Stomach (tissue), 9 donors: ENCODE measurements around the gene PGA3. TPM values are rescaled to one million over a fixed set of nuclear protein-coding genes. Genes with fewer than 3 reads are reported as not detected.

Experiments
- DNase-seq, 2 donors: peaks; one replicate each; pipeline versions ENCODE4 v3.0.0 to v3.0.0-alpha.2; 2013 to 2019
- H3K27ac ChIP-seq, 5 donors: fragments of 200-600 bp in 4 of 5; sonication (generic) in 4 of 5; one replicate each; pipeline ENCODE4 v1.5.1; 2013 to 2019; ENCODE audit warnings: mild to moderate bottlenecking in 1 of 5, moderate library complexity in 1 of 5
- H3K27me3 ChIP-seq, 3 donors: fragments of 200-600 bp; sonication (generic); one replicate each; pipeline ENCODE4 v1.5.1; 2017 to 2019; ENCODE audit warnings: mixed run types in 1 of 3
- H3K36me3 ChIP-seq, 4 donors: fragments of 200-600 bp; sonication (generic); 1 replicate in 3 of 4; 2 replicates in 1 of 4; pipeline ENCODE4 v1.5.1; 2016 to 2019
- H3K4me1 ChIP-seq, 4 donors: fragments of 200-600 bp; sonication (generic); one replicate each; pipeline ENCODE4 v1.5.1; 2016 to 2019
- H3K4me3 ChIP-seq, 4 donors: fragments of 200-600 bp; sonication (generic) in 3 of 4; one replicate each; pipeline ENCODE4 v1.5.1; 2016 to 2019; ENCODE audit warnings: mild to moderate bottlenecking in 1 of 4
- H3K9me3 ChIP-seq, 4 donors: fragments of 200-600 bp; sonication (generic); one replicate each; pipeline ENCODE4 v1.5.1; 2016 to 2019
- EP300 ChIP-seq: sonication (generic); formaldehyde crosslinking; IDR thresholded peaks from one replicate; pipeline ENCODE4 v1.6.1; 2017; ENCODE audit warnings: antibody characterized with exemption
- POLR2A ChIP-seq, 4 donors: fragments of 450-650 bp; IDR thresholded peaks; one replicate each; pipeline ENCODE4 v1.6.1; 2016; ENCODE audit warnings: antibody characterized with exemption in 4 of 4, control low read depth in 2 of 4, mild to moderate bottlenecking in 1 of 4, moderate library complexity in 1 of 4
- POLR2AphosphoS5 ChIP-seq, 3 donors: sonication (generic); formaldehyde crosslinking; IDR thresholded peaks; one replicate each; pipeline ENCODE4 v1.6.1; 2016; ENCODE audit warnings: antibody characterized with exemption in 3 of 3
- WGBS, 5 donors: extraction: QIAGEN DNeasy Blood & Tissue Kit in 3 of 5; methylation state at CpG; one replicate each; pipeline versions ENCODE4 v1.1.5 to v1.1.7; 2013 to 2018; 5-methylcytosine and 5-hydroxymethylcytosine counted together
- intact Hi-C: fragments of 100-400 bp; cut with DNase I; formaldehyde crosslinking; loops from one replicate; pipeline ENCODE4 v1.15.1; 2023; ENCODE audit warnings: low total_unique reads
- polyA plus RNA-seq, 3 donors: library from polyadenylated mRNA; stranded (reverse); fragments of 200-250 nt; gene quantifications; one replicate each; pipeline ENCODE4 v1.2.3, GENCODE V29; 2013
- total RNA-seq, 5 donors: library from RNA; depleted of rRNA; stranded (reverse); fragments of >200 nt; gene quantifications; one replicate each; pipeline versions ENCODE4 v1.1.0 to v1.2.3, GENCODE V29; 2014 to 2016
- TF ChIP-seq, protein P1 (sequence below), 7 experiments: fragments of 450-650 bp in 4 of 7; fragments of 200-600 bp in 3 of 7; sonication (generic) in 3 of 7; IDR thresholded peaks; one replicate each; pipeline ENCODE4 v1.5.1; 2016 to 2019; ENCODE audit warnings: antibody characterized with exemption in 7 of 7, control low read depth in 2 of 7, mild to moderate bottlenecking in 1 of 7
- donor health status: healthy with polysubstance abuse.
- donor health status: Bipolar disorder and iron deficiency.
- donor health status: healthy.

Gene PGA3
- total and polyA plus RNA-seq, 8 donors, result 367 to 73,485 (median 18,470) TPM

DNA sequence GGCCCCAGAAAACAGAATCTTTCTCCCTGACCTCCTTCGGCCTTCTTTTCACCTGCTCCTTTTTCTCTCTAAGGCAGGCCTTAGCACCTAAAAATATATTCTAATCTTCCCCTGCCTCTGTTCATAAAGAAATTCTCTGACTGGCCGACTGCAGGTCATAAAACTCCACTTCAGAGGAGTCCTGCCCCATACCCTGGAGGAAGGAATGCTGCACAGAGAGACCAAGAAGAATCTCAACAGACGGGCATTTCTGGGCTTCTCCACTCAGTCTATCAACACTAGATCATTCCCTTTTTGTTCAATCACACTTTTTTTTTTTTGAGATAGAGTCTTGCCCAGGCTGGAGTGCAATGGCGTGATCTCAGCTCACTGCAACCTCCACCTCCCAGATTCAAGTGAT is 19.7 kb upstream of the PGA3 start:
- intact Hi-C loops, result no loop called here
- no peak for TF ChIP-seq POLR2AphosphoS5 (IDR thresholded peaks at IDR 0.05)
- TF ChIP-seq POLR2A (IDR thresholded peaks at IDR 0.05), result no peak
- TF ChIP-seq, protein P1, sequence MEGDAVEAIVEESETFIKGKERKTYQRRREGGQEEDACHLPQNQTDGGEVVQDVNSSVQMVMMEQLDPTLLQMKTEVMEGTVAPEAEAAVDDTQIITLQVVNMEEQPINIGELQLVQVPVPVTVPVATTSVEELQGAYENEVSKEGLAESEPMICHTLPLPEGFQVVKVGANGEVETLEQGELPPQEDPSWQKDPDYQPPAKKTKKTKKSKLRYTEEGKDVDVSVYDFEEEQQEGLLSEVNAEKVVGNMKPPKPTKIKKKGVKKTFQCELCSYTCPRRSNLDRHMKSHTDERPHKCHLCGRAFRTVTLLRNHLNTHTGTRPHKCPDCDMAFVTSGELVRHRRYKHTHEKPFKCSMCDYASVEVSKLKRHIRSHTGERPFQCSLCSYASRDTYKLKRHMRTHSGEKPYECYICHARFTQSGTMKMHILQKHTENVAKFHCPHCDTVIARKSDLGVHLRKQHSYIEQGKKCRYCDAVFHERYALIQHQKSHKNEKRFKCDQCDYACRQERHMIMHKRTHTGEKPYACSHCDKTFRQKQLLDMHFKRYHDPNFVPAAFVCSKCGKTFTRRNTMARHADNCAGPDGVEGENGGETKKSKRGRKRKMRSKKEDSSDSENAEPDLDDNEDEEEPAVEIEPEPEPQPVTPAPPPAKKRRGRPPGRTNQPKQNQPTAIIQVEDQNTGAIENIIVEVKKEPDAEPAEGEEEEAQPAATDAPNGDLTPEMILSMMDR (IDR thresholded peaks at IDR 0.05), result no peak
- no peak for TF ChIP-seq EP300
- WGBS, 5 donors, result 67 to 88% (median 78%) methylated on average over 4 of the region's 4 CpGs
- Histone ChIP-seq H3K9me3 (no peaks in the 10 kb centered on the region), H3K36me3 (no peaks in the 10 kb centered on the region), H3K27me3 (no peaks in the 10 kb centered on the region), H3K4me3 (no peak overlapping the region), H3K4me1 (peaks cover 0 to 5% (median 2%) of the 10 kb centered on the region in 4 donors), H3K27ac (no peak overlapping the region)
- DNase-seq, result no peak

DNA sequence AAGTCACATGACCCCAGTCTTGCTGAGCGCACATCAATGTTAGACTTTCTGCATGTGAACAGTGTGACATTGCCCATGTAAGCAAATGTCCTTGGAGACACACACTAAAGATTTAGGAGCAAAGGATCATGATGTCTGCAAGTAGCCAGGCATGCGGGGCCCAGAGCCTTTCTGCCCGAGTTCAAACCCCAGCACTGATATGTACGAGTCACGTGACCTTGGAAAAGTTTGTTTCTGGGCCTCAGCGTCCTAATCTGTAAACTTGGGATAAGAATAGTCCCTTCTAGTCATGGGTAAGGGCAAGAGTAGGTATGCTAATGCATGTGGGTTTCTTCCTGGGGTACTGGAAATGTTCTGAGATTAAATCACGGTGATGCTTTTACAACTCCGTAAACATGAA is 16.8 kb upstream of the PGA3 start:
- no peaks in the 10 kb centered on the region for H3K36me3 ChIP-seq
- intact Hi-C loops, result loop anchor here (2.0 kb wide), 1 partner anchor 58 kb away; no protein-coding TSS in a partner anchor
- peaks cover 0 to 5% (median 2%) of the 10 kb centered on the region in 4 donors for H3K4me1 ChIP-seq
- DNase-seq, result no peak
- no peak overlapping the region for H3K27ac ChIP-seq
- TF ChIP-seq EP300 (no peak), POLR2AphosphoS5 (IDR thresholded peaks at IDR 0.05) (no peak), POLR2A (IDR thresholded peaks at IDR 0.05) (no peak)
- TF ChIP-seq, protein P1 (IDR thresholded peaks at IDR 0.05), result no peak
- 71 to 79% (median 77%) methylated on average over 8 of the region's 8 CpGs for WGBS, 5 donors
- H3K9me3 ChIP-seq, result no peaks in the 10 kb centered on the region
- no peaks in the 10 kb centered on the region for H3K27me3 ChIP-seq
- H3K4me3 ChIP-seq, result no peak overlapping the region

DNA sequence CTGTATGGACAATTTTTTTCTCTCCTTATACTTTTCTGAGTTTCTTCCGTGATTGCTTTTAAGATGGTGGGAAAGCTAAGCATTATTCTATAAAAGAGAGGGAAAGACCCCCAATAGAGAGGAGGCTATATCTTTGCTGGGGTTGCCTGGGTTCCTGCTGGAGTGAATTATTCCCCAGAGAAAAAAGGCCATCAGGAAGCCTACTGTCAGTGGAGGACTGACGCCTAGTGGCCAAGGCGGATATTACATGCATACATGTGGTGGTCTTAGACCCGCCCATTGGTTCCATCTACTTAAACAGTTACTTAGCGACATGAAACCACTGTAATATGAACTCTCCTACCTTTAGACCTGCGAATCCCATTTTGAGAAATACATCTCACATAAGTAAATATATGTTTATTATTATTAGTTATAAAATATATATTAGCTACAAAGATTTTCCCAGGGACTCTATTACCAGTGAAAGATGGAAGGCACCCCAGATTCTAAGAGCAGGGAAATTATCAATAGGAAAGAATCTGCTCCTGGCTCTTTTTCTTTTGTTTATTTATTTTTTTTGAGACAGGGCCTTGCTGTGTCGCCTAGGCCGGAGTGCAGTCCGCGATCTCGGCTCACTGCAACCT is 15.7 kb upstream of the PGA3 start:
- no peak overlapping the region for H3K4me3 ChIP-seq
- TF ChIP-seq EP300 (no peak), POLR2A (IDR thresholded peaks at IDR 0.05) (no peak), POLR2AphosphoS5 (IDR thresholded peaks at IDR 0.05) (peak in 1 of 3 donors; percentile 64)
- TF ChIP-seq, protein P1 (IDR thresholded peaks at IDR 0.05), result peak in 5 of 7 experiments; percentile 84 to 97 (median 92)
- no peaks in the 10 kb centered on the region for H3K36me3 ChIP-seq
- peaks cover 0 to 5% (median 2%) of the 10 kb centered on the region in 4 donors for H3K4me1 ChIP-seq
- intact Hi-C loops, result loop anchor here (2.0 kb wide), 1 partner anchor 59 kb away; no protein-coding TSS in a partner anchor
- DNase-seq, result peak; percentile 86 to 93
- H3K27me3 ChIP-seq, result peaks cover 0 to 9% (median 0%) of the 10 kb centered on the region in 3 donors
- WGBS, 5 donors, result 37 to 43% (median 41%) methylated on average over 11 of the region's 11 CpGs
- no peak overlapping the region for H3K27ac ChIP-seq
- no peaks in the 10 kb centered on the region for H3K9me3 ChIP-seq

DNA sequence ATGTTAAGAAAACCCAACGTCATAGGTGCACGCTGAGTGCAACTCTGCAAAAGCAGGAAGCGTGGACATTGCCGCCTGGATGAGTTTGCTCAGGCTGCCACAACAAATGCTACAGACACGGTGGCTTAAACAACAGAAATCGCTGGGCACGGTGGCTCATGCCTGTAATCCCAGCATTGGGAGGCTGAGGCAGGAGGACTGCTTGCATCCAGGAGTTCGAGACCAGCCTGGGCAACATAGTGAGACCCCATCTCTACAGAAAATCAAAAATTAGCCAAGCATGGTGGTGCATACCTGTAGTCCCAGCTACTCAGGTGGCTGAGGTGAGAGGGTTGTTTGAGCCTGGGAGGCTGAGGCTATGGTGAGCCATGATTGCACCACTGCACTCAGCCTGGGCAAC is 13.4 kb upstream of the PGA3 start:
- no peak for TF ChIP-seq POLR2A (IDR thresholded peaks at IDR 0.05)
- TF ChIP-seq, protein P1 (IDR thresholded peaks at IDR 0.05), result no peak
- TF ChIP-seq POLR2AphosphoS5 (IDR thresholded peaks at IDR 0.05), result no peak
- no peak for TF ChIP-seq EP300
- Histone ChIP-seq H3K27ac (no peak overlapping the region), H3K4me1 (peaks cover 0 to 21% (median 14%) of the 10 kb centered on the region in 4 donors), H3K4me3 (no peak overlapping the region), H3K27me3 (peaks cover 0 to 9% (median 0%) of the 10 kb centered on the region in 3 donors), H3K9me3 (no peaks in the 10 kb centered on the region), H3K36me3 (no peaks in the 10 kb centered on the region)
- intact Hi-C loops, result no loop called here
- DNase-seq, result no peak
- WGBS, 5 donors, result 75 to 85% (median 80%) methylated on average over 7 to 8 of the region's 8 CpGs
